OCI-LY3 (cell line): Measurements from ENCODE around the gene PGM1.

Experiments
- CTCF ChIP-seq: fragments of 200-600, 300-600 bp; sonication (generic); IDR thresholded peaks from 2 replicates; pipeline ENCODE4 v1.5.1; 2014; ENCODE audit warnings: antibody characterized with exemption, low read length, low read depth
- EZH2phosphoT487 ChIP-seq: fragments of 200-600 bp; shearing (Covaris generic); IDR thresholded peaks from 2 replicates; pipeline ENCODE4 v1.6.1; 2018; ENCODE audit warnings: antibody characterized with exemption, mixed run types, low read depth

GRCh38 chr1:63601463-63601862, 8.3 kb downstream of the PGM1 start:
- TF ChIP-seq CTCF (no peak), EZH2phosphoT487 (no peak)
